ENCODE measurements around the gene MACROH2A2.
"Not testable (repeated sequence)": the region's sequence is repeated elsewhere in the genome, so short reads cannot be mapped to it uniquely, and the experiment has no call there.

MACROH2A2 gene

GRCh38 chr10:70052462-70053217, at the start of gene MACROH2A2:
TSS of gene MACROH2A2 (plus strand) at chr10:70052846. CDS start at chr10:70075659, 22,813 bp downstream.
- DNase-seq, result no peak

GRCh38 chr10:70007116-70007820, 45.4 kb upstream of the MACROH2A2 start:
- DNase-seq, result no peak

DNA sequence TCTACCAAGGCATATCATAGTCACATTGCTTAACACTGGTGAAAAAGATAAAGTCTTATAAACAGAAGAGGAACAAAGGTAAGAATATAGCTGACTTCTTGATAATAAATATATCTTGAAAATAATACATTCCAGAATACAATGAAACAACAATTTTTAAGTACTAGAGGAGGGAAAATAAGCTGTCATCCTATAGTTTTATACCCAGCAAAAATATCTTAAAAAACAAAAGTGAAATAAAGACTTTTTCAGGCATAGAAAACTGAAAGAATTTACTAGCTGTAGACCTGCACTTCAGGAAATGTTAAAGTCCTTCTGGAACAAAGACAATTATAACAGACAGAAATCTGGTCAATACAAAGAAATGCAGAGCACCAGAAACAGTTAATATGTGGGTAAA, 21.4 kb upstream of the MACROH2A2 start:
- DNase-seq, result no peak

DNA sequence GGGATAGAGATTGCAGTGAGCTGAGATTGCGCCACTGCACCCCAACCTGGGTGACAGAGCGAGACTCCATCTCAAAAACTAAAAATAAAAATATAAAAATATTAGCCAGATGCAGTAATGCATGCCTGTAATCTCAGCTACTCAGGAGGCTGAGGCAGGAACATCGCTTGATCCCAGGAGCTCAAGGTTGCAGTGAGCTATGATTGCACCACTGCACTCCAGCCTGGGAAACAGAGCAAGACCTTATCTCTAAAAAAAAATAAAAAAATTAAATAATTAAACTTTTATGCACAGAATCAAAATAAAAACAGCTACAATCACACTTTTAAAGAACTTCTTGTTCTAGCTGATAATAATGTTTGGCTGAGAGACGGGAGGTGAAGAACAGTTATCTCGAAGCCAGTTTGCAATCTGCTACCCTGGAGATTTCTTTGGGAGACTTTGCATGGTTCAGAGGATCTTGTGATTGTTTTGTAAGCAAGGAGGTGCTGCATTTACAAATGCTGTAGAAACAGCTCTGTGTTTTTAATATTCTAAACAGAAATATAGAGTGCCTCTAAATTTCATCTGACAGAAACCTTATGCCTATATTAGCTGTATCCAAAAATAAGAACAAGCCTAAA, 19.9 kb upstream of the MACROH2A2 start:
- DNase-seq, result no peak

- no peak for DNase-seq
These were observed 18.4 kb upstream of the MACROH2A2 start for GRCh38 chr10:70034232-70034631.

DNA sequence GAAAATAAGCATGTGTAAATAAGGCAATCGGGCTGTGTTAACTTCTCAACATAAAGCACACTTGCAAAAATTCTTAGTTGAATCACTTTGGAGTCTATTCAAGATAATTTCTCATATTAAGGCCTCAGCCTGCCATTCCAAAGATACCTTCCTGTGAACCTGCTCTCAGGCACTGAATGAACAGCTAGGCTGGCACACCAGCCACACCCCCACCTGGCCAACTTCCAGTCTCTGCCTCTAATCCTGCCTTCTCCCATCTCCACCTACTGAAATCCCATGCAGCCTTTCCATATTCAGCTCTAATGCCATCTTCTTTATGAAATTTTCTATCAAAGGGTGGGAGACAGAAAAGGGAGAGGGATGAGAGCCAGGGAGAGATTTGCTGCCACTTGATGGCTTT, 17.1 kb upstream of the MACROH2A2 start:
- DNase-seq, result no peak

- DNase-seq, result no peak
These were observed 13.7 kb upstream of the MACROH2A2 start for GRCh38 chr10:70038923-70039322.

GRCh38 chr10:70041016-70041415, 11.6 kb upstream of the MACROH2A2 start:
- DNase-seq, result no peak

- DNase-seq, result not testable (repeated sequence)
These were observed 10.9 kb upstream of the MACROH2A2 start for GRCh38 chr10:70041739-70042138.

- not testable (repeated sequence) for DNase-seq
These were observed 5.6 kb upstream of the MACROH2A2 start for GRCh38 chr10:70047066-70047465.

GRCh38 chr10:70048030-70048723, 4.5 kb upstream of the MACROH2A2 start:
- no peak for DNase-seq

- no peak for DNase-seq
These were observed 798 bp upstream of the MACROH2A2 start for GRCh38 chr10:70051848-70052247.

DNA sequence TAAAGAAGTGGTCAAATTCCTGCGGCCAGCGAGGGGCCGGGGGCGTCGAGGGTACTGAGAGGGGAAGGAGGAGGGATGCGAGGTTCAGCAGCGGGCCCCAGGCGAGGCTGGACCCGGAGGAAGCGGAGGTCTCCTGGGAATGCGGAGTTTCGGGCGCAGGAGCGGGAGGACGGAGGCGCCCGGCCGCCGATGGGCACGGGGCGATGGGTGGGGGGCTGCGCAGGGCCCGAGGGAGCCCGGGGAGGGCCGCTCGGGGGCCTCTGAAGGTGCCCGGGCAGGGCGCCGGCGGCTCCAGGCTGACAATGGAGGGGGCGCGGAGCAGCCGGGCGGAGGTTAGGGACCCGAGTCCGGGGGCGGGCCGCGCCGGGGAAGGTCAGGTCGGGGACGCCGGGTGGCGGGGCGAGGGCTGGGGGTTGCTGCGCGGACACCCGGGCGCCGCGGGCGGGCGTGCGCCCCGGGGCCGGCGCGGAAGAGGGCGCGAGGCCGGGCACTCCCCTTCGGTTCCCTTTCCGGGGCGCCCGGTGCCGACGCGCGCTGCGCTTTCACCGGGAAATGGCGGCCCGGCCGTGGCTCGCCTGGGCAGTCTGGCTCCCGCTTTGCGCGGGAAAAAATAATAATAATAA, 683 bp downstream of the MACROH2A2 start:
- DNase-seq, result no peak

- no peak for DNase-seq
These were observed 1.2 kb downstream of the MACROH2A2 start for GRCh38 chr10:70053841-70054288.

GRCh38 chr10:70054902-70055301, 2.3 kb downstream of the MACROH2A2 start:
- no peak for DNase-seq

DNA sequence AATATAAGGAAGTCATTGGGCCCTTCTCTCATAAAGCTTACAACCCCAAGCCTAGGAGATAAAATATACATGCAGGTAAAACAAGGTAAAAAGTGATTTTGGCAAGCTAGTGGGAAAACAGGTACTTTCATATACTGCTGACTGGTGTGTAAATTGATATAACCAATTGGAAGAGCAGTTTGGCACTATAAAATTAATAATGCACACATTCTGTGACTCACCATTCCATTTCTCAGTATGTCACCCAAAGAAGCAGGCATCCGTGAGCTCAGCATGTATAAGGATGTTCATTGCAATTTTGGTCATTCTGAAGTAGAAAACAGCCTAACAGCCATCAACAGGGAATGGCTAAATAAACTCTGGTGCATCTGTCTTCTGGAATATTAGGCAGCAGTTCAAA, 2.9 kb downstream of the MACROH2A2 start:
- DNase-seq, result no peak

DNA sequence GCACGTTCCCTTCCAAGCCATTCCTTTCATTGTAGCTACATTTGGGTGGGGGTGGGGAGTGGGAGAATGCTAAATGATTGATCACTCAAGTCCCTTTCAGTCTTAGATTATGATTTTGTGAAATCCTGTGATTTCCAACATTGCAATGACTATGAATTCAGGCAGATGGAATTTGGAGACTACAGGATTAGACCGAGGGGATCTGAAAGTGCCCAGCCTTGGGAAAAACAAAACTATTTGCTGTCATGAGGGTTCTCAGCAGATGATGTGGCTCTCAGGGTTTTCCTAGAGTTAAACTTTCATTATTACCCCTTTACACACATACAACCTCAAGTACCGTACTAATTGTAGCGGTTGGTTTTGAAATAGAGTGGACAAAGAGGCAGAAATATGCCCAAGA, 4.7 kb downstream of the MACROH2A2 start:
- no peak for DNase-seq

- DNase-seq, result no peak
These were observed 7.7 kb downstream of the MACROH2A2 start for GRCh38 chr10:70060389-70060788.

DNA sequence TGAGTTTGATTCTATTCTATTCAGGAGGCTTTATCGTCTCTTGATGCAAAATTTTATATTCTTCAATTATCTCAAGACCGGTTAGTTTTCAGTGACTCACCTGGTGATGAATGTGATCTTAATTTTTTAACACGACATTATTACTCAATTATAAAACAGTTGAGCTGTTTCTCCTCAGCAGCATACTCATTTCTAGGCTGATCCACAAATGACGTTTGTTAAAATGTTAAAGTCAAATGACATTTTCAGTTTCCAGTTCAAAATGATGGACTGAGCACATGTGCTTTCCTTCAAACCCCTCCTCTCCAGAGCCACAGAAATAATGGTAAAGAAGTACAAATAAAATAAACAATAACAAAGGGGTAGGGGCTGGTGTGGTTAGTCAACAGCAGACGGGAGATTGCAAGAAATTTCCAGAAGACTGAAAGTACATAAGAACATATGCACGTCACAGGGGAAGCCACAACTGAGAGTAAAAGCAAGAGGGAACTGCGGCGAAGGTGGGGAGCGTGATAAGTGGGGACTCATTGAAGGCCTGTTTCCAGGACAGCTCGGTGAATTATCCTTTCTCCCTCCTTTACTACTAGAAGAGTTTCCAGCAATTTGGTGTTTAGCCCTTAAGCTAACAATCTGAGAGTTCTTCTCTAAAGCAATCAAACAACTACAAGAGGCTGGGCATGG, 10.9 kb downstream of the MACROH2A2 start:
- no peak for DNase-seq

DNA sequence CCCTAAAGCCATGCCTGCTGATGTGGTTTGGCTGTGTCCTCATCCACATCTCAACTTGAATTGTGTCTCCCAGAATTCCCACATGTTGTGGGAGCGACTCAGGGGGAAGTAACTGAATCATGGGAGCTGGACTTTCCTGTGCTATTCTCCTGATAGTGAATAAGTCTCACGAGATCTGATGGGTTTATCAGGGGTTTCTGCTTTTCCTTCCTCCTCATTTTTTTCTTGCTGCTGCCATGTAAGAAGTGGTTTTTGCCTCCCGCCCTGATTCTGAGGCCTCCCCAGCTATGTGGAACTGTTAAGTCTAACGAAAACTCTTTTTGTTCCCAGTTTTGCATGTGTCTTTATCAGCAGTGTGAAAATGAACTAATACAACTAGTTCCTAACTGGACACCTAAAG, 11.8 kb downstream of the MACROH2A2 start:
- DNase-seq, result no peak

DNA sequence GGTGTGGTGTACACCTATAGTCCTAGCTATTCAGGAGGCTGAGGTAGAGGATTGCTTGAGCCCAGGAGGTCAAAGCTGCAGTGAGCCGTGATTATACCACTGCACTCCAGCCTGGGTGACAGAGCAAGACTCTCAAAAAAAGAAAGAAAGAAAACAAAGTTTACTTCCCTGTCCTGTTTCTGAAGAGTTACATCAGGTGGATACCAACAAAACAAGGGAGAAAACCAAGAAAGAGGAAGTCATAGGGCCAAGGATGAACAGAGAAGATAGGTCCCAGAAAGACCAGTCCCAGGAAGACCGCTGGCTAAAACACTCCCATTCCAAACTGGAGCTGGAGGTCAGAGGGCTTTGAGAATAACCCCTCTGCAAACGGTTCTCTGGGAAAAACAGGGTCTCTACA, 13.5 kb downstream of the MACROH2A2 start:
- DNase-seq, result no peak

GRCh38 chr10:70067586-70067985, 14.9 kb downstream of the MACROH2A2 start:
- no peak for DNase-seq

Data from CD4-positive, alpha-beta T cell treated with Interleukin-1 beta for 1 hour (primary cell).